GM21360 (cell line): ENCODE measurements around the gene SNAP25.

ENCODE experiments used
- ATAC-seq: cut with Tn5 transposase; IDR thresholded peaks from one replicate; pipeline ENCODE4 v1.9.1; 2021; ENCODE audit warnings: mild to moderate bottlenecking, moderate library complexity; ENCODE audit not compliant: unreplicated experiment

Gene SNAP25

GRCh38 chr20:10328897-10329255 is 110.2 kb downstream of the SNAP25 start:
- no peak for ATAC-seq

- no peak for ATAC-seq
These were observed 110.9 kb downstream of the SNAP25 start for GRCh38 chr20:10329387-10330005.

GRCh38 chr20:10330071-10330470 is 111.4 kb downstream of the SNAP25 start:
- no peak for ATAC-seq

- ATAC-seq = no peak
These were observed 114.2 kb downstream of the SNAP25 start for GRCh38 chr20:10332656-10333415.

GRCh38 chr20:10336959-10337729 is 118.5 kb downstream of the SNAP25 start:
- no peak for ATAC-seq

- ATAC-seq = no peak
These were observed 120.0 kb downstream of the SNAP25 start for GRCh38 chr20:10338426-10339180.

- ATAC-seq = no peak
These were observed 121.0 kb downstream of the SNAP25 start for GRCh38 chr20:10339609-10340008.

- ATAC-seq = no peak
These were observed 123.5 kb downstream of the SNAP25 start for GRCh38 chr20:10342152-10342551.

- no peak for ATAC-seq
These were observed 126.3 kb downstream of the SNAP25 start for GRCh38 chr20:10344953-10345352.

GRCh38 chr20:10347086-10347880 is 128.7 kb downstream of the SNAP25 start:
- no peak for ATAC-seq

- no peak for ATAC-seq
These were observed 130.5 kb downstream of the SNAP25 start for GRCh38 chr20:10349118-10349517.

GRCh38 chr20:10350188-10350842 is 131.7 kb downstream of the SNAP25 start:
- no peak for ATAC-seq

- no peak for ATAC-seq
These were observed 134.5 kb downstream of the SNAP25 start for GRCh38 chr20:10352934-10353824.

- no peak for ATAC-seq
These were observed 138.0 kb downstream of the SNAP25 start for GRCh38 chr20:10356628-10357027.
